HK-2 (cell line): Measurements from ENCODE around the gene USP47.

Experiments used
- DNase-seq: peaks from one replicate; pipeline ENCODE4 v3.0.0-alpha.2; 2018; ENCODE audit not compliant: unreplicated experiment

USP47 gene

DNA sequence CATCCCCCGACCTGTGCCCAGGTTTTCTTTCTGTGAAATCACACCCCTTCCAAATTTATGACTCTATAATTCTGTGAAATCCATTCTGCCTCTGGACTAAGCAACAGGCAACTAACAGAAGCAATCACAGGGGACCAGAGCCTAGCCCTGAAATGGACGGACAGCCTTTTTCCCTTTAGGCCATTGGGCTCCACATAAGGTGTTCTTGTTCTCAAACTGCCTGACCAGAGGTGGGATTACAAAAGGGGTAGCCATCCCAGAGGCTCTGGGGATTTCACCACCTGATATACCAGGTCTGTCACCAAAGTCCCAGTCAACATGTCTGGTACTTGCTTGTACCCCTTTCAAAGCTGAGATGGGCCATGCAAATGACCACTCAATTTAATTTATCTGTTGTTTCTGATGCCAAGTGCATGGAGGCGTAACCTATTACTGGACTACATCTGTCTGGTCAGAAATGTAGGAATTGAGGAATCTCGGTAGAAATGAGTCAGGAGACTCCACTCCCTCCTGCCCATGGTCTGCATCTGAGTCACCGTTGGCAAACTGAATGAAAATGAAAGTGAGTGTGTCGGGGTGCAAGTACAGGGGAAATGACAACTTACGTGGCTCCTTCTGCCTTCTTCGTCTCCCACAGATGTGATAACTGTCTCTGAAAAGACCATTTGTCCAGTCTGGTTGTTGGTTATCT, 156.5 kb downstream of the USP47 start:
- DNase-seq, result no peak

- no peak for DNase-seq
These were observed 159.4 kb downstream of the USP47 start for GRCh38 chr11:12001186-12001585.

- DNase-seq, result no peak
These were observed 161.6 kb downstream of the USP47 start for GRCh38 chr11:12003336-12003735.

GRCh38 chr11:12003815-12004214, 162.0 kb downstream of the USP47 start:
- DNase-seq, result no peak

DNA sequence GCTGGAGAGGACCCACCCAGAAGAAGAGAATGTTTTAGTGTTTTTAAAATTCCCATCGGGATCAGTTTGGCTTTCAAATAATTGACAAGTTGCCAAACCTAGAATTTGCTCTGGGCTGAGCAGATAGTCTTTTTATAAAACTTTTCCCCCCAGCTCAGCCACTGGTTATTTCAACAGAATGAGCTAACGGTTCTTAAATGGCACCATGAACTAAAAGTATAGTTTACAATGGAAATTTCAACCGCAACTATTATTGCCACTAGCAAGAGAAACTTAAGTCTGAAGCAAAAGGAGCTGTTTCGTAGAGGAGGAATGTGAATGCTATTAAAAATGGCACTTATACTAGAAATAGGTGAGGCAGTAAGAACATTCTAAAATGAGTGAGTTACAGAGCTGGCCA, 163.3 kb downstream of the USP47 start:
- DNase-seq, result no peak

DNA sequence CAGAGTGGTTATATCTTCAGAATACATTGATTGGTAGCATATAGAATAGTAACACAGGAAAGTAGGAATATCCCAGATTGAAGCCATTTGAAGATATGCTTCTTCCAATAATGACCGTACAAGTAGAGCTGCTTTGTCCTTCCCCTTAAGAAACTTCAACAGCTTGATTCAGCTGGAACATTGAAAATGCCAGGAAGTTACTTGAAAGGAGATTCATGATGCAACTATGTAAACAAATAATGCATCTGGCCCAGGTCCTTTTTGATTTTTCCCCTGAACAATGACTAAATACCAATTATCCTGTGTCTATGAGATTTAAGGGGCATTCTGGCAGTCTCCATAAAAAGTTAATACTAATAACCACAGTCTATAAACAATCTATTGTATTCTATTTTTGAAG, 163.7 kb downstream of the USP47 start:
- DNase-seq, result no peak

DNA sequence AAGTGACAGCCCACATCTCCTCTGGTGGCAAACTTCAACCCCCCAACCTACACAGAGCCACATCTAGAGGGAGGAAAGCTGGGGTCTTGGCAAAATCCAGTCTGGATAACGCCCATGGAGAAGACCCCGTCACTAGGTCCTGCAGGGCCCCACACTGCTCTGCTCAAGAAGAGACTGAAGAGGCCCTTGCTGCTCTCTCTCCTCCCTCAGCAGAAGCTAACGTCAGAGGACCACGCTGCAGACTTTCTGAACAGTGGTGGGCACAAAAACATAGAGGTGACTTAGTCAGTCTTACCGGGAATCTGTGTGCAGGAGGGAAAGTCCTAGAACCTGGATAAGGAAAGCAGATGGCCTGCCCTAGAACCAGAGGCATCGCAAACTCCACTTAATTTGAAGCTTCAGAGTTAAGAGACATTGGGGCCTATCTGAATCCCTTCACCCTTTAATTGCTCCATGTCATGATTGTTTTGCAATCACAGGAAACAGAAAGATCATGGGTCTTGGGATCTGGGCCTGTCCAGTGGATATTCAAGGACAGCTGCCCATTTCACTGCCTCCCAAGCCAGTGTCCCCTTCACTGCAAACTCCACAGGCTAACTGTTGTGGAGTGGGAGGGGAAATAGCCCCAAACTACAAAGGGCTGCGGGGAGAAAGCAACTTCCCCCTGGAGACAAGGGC, 164.9 kb downstream of the USP47 start:
- DNase-seq, result no peak

DNA sequence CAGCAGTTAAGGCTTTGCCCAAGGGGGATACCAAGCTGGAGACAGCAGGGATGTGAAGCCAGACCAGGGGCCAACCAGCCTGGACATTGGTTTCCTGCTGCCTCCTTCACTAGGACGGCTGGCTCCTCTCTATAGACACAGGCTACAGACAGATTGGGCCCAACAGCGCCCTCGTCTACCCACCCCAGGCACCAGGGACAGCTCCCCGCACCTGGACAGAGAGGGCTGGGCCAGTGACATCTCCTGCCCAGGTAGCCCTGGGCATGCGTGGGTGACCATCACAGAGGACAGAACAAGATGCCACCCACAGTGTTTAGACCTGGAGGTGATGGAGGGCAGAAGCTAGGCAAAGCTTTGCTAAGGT, 165.4 kb downstream of the USP47 start:
- no peak for DNase-seq

- no peak for DNase-seq
These were observed 166.3 kb downstream of the USP47 start, which contains the start of gene DKK3 for GRCh38 chr11:12007769-12008737. TSS of gene DKK3 (minus strand) at chr11:12008626. CDS start at chr11:12008582, 44 bp downstream.
